ENCODE data around the gene COL13A1. TPM values are rescaled to one million over a fixed set of nuclear protein-coding genes. Genes with fewer than 3 reads are reported as not detected.

Gene COL13A1
- total and polyA plus RNA-seq, 4 donors = 3.5 to 32.8 (median 11.5) TPM

DNA sequence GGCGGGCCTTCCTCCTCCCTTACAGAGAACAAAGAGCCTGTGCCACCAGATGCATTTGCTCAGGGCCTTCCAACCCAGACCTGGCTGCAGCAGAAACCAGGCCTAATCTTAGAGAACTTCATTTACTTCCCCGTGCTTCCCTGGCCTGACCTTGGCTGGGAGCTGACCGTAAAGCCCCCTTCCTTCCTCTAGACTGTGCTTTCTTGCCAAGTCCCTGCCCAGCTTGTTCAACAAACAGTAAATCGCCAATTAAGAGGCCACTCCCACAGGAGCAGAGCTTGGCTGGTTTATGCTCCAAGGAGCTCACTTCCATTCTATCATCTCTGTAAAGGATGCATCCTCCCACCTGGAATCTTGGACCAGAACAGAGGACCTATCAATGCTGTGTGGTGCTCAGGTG is 110.9 kb downstream of the COL13A1 start:
- intact Hi-C loops (cut with DNase I) = loop anchor here (5.0 to 10.0 kb wide), 5 partner anchors 110 to 400 kb away; partner anchors contain the start of gene COL13A1 (in 2 of the 2)
- H3K36me3 ChIP-seq (ENCODE audit: control insufficient read depth in 1 of 2, insufficient read depth in 2 of 2, low read length in 1 of 2) = no peaks in the 10 kb centered on the region
- 29 to 37% methylated on average over 4 of the region's 4 CpGs for WGBS, 2 donors
- H3K4me1 ChIP-seq (ENCODE audit: control insufficient read depth in 1 of 2, insufficient read depth in 2 of 2, low read length in 2 of 2) = peaks cover 0 to 2% of the 10 kb centered on the region in 2 donors
- no peak overlapping the region for H3K4me3 ChIP-seq (ENCODE audit: low read length in 2 of 2)
- DNase-seq (no peak), ATAC-seq (ENCODE audit: low FRiP score) (no peak)
- no peaks in the 10 kb centered on the region for H3K9me3 ChIP-seq (ENCODE audit: control insufficient read depth, low read length)
- no peaks in the 10 kb centered on the region for H3K27me3 ChIP-seq (ENCODE audit: control insufficient read depth in 1 of 2, insufficient read depth in 2 of 2, low read length in 1 of 2)
- no peak overlapping the region for H3K27ac ChIP-seq (ENCODE audit: low read depth in 1 of 2, low read length in 2 of 2)

DNA sequence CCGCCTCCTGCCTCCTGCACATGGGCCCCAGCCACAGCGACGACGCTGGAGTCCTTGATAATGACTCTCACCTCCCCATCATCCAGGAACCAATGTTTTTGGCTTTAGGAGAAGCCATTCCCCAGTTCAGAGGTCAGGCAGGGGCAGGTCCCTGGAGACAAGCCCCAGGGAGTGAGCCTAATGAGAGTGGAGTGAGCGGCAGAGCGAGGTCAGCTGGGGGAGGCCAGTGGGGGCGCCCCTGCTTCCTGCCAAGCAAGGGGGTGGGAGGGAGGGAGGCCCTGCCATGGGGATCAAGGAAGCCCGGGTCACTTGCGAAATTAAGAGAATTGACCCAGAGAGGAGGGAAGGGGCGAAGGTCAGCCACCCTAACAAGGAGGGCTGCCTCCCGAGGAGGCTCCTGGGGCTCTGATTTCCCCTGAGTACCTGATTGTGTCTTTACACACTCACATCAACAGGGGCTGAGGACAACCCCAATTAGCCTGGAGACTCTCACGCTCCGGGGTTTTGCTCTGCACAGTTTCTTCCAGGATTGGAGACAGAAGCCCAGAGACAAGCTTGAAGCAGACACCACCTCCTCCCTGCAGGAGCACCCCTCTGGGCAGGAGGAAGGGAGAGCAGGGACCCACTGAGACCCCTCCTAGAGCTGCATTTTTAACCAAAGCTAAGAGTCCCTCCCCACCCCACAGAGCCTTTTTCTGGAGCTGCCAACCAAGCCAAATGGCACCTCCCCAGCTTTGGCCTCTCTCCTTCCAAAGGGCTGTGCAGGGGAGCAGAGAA is 112.1 kb downstream of the COL13A1 start:
- WGBS, 2 donors = 88 to 94% methylated on average over 12 to 13 of the region's 13 CpGs
- intact Hi-C loops (cut with DNase I) = loop anchor here (2.0 to 10.0 kb wide), 6 partner anchors 111 to 401 kb away; partner anchors contain the start of gene COL13A1 (in 2 of the 2)
- ATAC-seq (ENCODE audit: low FRiP score) = no peak
- Histone ChIP-seq H3K36me3 (ENCODE audit: control insufficient read depth in 1 of 2, insufficient read depth in 2 of 2, low read length in 1 of 2) (no peaks in the 10 kb centered on the region), H3K27me3 (ENCODE audit: control insufficient read depth in 1 of 2, insufficient read depth in 2 of 2, low read length in 1 of 2) (no peaks in the 10 kb centered on the region), H3K4me3 (ENCODE audit: low read length in 2 of 2) (no peak overlapping the region), H3K4me1 (ENCODE audit: control insufficient read depth in 1 of 2, insufficient read depth in 2 of 2, low read length in 2 of 2) (peaks cover 0 to 2% of the 10 kb centered on the region in 2 donors), H3K27ac (ENCODE audit: low read depth in 1 of 2, low read length in 2 of 2) (no peak overlapping the region), H3K9me3 (ENCODE audit: control insufficient read depth, low read length) (no peaks in the 10 kb centered on the region)
- no peak for DNase-seq

DNA sequence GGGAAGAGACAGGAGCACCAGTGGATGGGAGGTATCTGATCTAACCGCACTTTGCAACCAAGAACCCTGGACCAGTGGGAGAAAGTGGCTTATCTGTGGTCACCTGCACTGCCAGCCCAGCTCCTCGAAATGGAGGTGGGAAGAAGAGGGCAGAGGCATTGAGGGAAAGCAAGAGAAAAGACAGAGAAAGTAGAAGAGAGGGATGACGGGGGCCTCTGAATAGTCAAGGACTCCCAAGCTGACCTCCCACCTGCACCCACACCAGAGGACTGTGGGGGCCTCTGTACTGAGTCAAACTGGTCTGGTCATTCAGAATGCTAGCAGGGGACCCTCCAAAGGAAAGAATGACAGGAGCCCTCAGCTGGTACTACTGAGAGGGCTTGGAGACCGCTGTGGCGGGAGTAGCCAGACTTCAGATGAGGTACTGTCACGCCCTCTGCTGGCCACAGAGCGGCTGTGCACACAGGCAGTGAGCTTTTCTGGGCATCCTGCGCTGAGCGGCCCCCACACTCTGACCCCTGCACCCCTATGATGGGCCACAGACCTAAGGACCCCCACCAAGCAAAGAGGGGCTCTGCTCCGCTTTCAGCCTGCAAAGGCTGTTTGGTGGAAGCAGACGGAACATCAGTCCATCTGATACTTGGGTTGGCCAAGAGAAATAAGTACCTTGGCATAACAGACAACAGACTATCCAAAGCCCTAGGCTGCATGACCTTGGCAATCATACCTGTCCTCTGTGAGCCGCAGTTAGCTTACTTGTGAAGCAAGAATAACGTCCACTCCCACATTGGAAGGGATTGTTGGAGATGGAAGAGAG is 112.9 kb downstream of the COL13A1 start:
- peak; percentile 80 to 91 for DNase-seq
- Histone ChIP-seq H3K27ac (ENCODE audit: low read depth in 1 of 2, low read length in 2 of 2) (no peak overlapping the region), H3K9me3 (ENCODE audit: control insufficient read depth, low read length) (no peaks in the 10 kb centered on the region), H3K36me3 (ENCODE audit: control insufficient read depth in 1 of 2, insufficient read depth in 2 of 2, low read length in 1 of 2) (no peaks in the 10 kb centered on the region), H3K4me3 (ENCODE audit: low read length in 2 of 2) (no peak overlapping the region), H3K27me3 (ENCODE audit: control insufficient read depth in 1 of 2, insufficient read depth in 2 of 2, low read length in 1 of 2) (no peaks in the 10 kb centered on the region), H3K4me1 (ENCODE audit: control insufficient read depth in 1 of 2, insufficient read depth in 2 of 2, low read length in 2 of 2) (peaks cover 0 to 2% of the 10 kb centered on the region in 2 donors)
- 11 to 15% methylated on average over 13 of the region's 13 CpGs for WGBS, 2 donors
- peak; percentile 68 for ATAC-seq (ENCODE audit: low FRiP score)
- intact Hi-C loops (cut with DNase I) = loop anchor here (2.0 to 10.0 kb wide), 6 partner anchors 112 to 402 kb away; partner anchors contain the start of gene COL13A1 (in 2 of the 2)

DNA sequence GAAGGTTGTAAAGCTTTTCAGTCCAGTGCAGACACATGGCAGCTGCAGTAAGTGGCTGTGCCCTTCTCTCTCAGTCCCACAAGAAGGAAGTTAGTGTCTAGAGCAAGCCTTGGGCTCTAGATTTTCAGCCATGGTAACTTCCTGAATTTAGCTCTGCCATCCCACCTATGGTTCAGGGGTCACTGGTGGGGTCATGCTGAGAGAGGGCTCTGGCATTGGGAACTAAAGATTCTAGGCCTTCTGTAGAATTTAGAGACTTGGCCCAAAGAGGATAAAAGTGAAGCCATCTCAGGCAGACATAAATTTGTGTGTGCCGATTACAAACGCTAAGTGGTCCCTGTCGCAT is 113.5 kb downstream of the COL13A1 start:
- WGBS, 2 donors = 96 to 99% methylated on average over 3 of the region's 3 CpGs
- Histone ChIP-seq H3K4me3 (ENCODE audit: low read length in 2 of 2) (no peak overlapping the region), H3K36me3 (ENCODE audit: control insufficient read depth in 1 of 2, insufficient read depth in 2 of 2, low read length in 1 of 2) (no peaks in the 10 kb centered on the region), H3K9me3 (ENCODE audit: control insufficient read depth, low read length) (no peaks in the 10 kb centered on the region), H3K27ac (ENCODE audit: low read depth in 1 of 2, low read length in 2 of 2) (no peak overlapping the region), H3K4me1 (ENCODE audit: control insufficient read depth in 1 of 2, insufficient read depth in 2 of 2, low read length in 2 of 2) (peaks cover 0 to 2% of the 10 kb centered on the region in 2 donors), H3K27me3 (ENCODE audit: control insufficient read depth in 1 of 2, insufficient read depth in 2 of 2, low read length in 1 of 2) (no peaks in the 10 kb centered on the region)
- no peak for ATAC-seq (ENCODE audit: low FRiP score)
- DNase-seq = no peak
- intact Hi-C loops (cut with DNase I) = loop anchor here in 1 of 2 donors (2.0 to 10.0 kb wide), 2 partner anchors 200 to 270 kb away; no protein-coding TSS in a partner anchor

DNA sequence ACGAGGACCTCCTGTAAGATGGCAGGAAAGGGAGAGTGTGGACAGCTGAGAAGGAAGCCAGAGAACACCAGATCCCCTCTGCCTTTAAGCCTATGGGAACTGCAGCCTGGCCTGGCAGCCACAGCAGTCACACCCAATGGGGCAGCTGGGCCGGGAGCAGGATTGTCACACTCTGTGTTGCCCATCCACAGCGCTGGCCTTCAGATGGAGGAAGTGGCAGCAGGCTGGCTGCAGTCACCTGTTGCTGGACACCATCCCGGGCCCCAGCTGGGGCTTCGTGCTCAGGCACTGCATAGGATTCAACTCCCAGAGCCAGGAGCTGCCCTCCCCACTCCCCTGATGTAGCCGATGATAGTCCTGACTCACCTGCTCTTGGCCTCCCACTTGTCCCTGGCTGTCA is 114.4 kb downstream of the COL13A1 start:
- ATAC-seq (ENCODE audit: low FRiP score) = no peak
- intact Hi-C loops (cut with DNase I) = loop anchor here in 1 of 2 donors (10.0 kb wide), 1 partner anchor 201 kb away; no protein-coding TSS in a partner anchor

DNA sequence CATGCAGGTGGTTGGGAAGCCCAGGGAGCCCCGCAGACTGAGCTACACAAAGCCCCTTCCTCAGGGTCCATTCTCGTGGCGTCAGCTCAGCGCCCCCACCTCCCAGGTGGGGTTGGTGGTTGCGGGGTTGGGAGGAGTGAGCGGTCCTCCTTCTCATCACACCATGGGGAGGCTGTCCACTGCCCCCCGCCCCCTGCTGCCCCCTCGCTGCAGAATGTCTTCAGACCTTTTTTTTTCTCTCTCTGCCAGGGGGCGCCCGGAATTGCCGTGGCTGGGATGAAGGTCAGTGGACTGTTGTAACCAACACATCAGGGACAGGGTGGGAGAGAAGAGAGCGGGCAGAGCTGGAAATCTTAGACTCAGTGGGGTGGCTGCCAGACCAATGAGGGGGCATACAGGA is 116.3 kb downstream of the COL13A1 start:
- WGBS, 2 donors = 88 to 93% methylated on average over 12 of the region's 12 CpGs

More for the DNA sequence above, 114.4 kb downstream of the COL13A1 start:
- H3K36me3 ChIP-seq (ENCODE audit: control insufficient read depth in 1 of 2, insufficient read depth in 2 of 2, low read length in 1 of 2) = no peaks in the 10 kb centered on the region
- peaks cover 0 to 2% of the 10 kb centered on the region in 2 donors for H3K4me1 ChIP-seq (ENCODE audit: control insufficient read depth in 1 of 2, insufficient read depth in 2 of 2, low read length in 2 of 2)
- H3K27ac ChIP-seq (ENCODE audit: low read depth in 1 of 2, low read length in 2 of 2) = no peak overlapping the region
- no peaks in the 10 kb centered on the region for H3K27me3 ChIP-seq (ENCODE audit: control insufficient read depth in 1 of 2, insufficient read depth in 2 of 2, low read length in 1 of 2)
- 76 to 79% methylated on average over 6 of the region's 6 CpGs for WGBS, 2 donors
- H3K9me3 ChIP-seq (ENCODE audit: control insufficient read depth, low read length) = no peaks in the 10 kb centered on the region
- H3K4me3 ChIP-seq (ENCODE audit: low read length in 2 of 2) = no peak overlapping the region
- no peak for DNase-seq

DNA sequence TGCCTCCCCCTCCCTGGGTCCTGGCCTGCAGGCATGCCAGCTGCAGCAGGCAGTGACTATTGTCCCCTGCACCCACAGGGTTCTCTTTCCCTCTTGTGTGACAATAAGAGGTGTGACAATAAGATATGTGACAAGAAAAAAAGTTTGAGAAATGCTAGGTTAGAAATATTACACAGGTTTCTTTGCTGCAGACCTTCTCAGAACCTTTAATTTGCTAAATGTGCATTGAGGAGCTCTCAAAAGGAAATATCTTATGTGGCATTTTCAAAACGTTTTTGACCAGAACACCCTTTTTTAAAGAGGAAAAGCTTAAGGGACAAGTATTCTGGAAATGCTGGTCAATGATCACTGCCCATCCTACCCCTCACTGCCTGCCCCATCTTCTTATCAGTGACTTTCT is 117.5 kb downstream of the COL13A1 start:
- WGBS, 2 donors = 0 to 59% methylated on average over 1 of the region's 1 CpG
- H3K27ac ChIP-seq (ENCODE audit: low read depth in 1 of 2, low read length in 2 of 2) = no peak overlapping the region
- intact Hi-C loops (cut with DNase I) = loop anchor here in 1 of 2 donors (10.0 kb wide), 1 partner anchor 204 kb away; no protein-coding TSS in a partner anchor
- H3K4me1 ChIP-seq (ENCODE audit: control insufficient read depth in 1 of 2, insufficient read depth in 2 of 2, low read length in 2 of 2) = no peaks in the 10 kb centered on the region
- H3K36me3 ChIP-seq (ENCODE audit: control insufficient read depth in 1 of 2, insufficient read depth in 2 of 2, low read length in 1 of 2) = peaks cover 0 to 3% of the 10 kb centered on the region in 2 donors
- no peak overlapping the region for H3K4me3 ChIP-seq (ENCODE audit: low read length in 2 of 2)
- DNase-seq (no peak), ATAC-seq (ENCODE audit: low FRiP score) (no peak)
- H3K9me3 ChIP-seq (ENCODE audit: control insufficient read depth, low read length) = no peaks in the 10 kb centered on the region
- H3K27me3 ChIP-seq (ENCODE audit: control insufficient read depth in 1 of 2, insufficient read depth in 2 of 2, low read length in 1 of 2) = no peaks in the 10 kb centered on the region

More for the DNA sequence above, 116.3 kb downstream of the COL13A1 start:
- H3K9me3 ChIP-seq (ENCODE audit: control insufficient read depth, low read length) = no peaks in the 10 kb centered on the region
- H3K36me3 ChIP-seq (ENCODE audit: control insufficient read depth in 1 of 2, insufficient read depth in 2 of 2, low read length in 1 of 2) = no peaks in the 10 kb centered on the region
- no peak overlapping the region for H3K27ac ChIP-seq (ENCODE audit: low read depth in 1 of 2, low read length in 2 of 2)
- DNase-seq (no peak), ATAC-seq (ENCODE audit: low FRiP score) (no peak)
- no peaks in the 10 kb centered on the region for H3K27me3 ChIP-seq (ENCODE audit: control insufficient read depth in 1 of 2, insufficient read depth in 2 of 2, low read length in 1 of 2)
- no peaks in the 10 kb centered on the region for H3K4me1 ChIP-seq (ENCODE audit: control insufficient read depth in 1 of 2, insufficient read depth in 2 of 2, low read length in 2 of 2)
- H3K4me3 ChIP-seq (ENCODE audit: low read length in 2 of 2) = no peak overlapping the region
- intact Hi-C loops (cut with DNase I) = loop anchor here in 1 of 2 donors (10.0 kb wide), 1 partner anchor 203 kb away; no protein-coding TSS in a partner anchor

DNA sequence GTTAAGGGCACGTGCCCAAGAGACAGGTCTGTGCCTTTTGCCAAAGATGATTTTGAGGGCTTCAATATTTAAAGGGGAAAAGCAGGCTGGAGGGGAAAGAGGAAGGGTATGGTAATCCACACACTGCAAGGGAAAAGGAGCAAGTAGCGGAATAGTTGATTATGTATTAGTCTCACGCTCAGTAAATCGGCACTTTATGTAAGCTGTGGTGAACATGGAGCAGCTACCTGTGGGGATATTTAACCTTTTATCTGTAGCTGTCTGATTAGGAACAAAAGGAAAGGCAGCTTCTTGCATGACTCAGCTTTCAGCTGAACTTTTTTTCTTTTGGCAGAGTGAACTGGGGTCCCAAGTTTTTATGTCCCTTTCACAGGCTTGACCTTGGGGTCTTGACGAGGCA is 123.4 kb downstream of the COL13A1 start:
- H3K4me1 ChIP-seq (ENCODE audit: control insufficient read depth in 1 of 2, insufficient read depth in 2 of 2, low read length in 2 of 2) = no peaks in the 10 kb centered on the region
- no peak overlapping the region for H3K4me3 ChIP-seq (ENCODE audit: low read length in 2 of 2)
- H3K27me3 ChIP-seq (ENCODE audit: control insufficient read depth in 1 of 2, insufficient read depth in 2 of 2, low read length in 1 of 2) = no peaks in the 10 kb centered on the region
- H3K36me3 ChIP-seq (ENCODE audit: control insufficient read depth in 1 of 2, insufficient read depth in 2 of 2, low read length in 1 of 2) = peaks cover 0 to 3% of the 10 kb centered on the region in 2 donors
- intact Hi-C loops (cut with DNase I) = no loop called here
- no peak overlapping the region for H3K27ac ChIP-seq (ENCODE audit: low read depth in 1 of 2, low read length in 2 of 2)
- DNase-seq (no peak), ATAC-seq (ENCODE audit: low FRiP score) (no peak)
- 83 to 87% methylated on average over 5 of the region's 5 CpGs for WGBS, 2 donors
- H3K9me3 ChIP-seq (ENCODE audit: control insufficient read depth, low read length) = no peaks in the 10 kb centered on the region
